CD4-positive, alpha-beta T cell treated with Interleukin-4 for 4 hours (primary cell): ENCODE data around the gene CYP26B1.
"Not testable (repeated sequence)": the region's sequence is repeated elsewhere in the genome, so short reads cannot be mapped to it uniquely, and the experiment has no call there.

Experiments
- DNase-seq: peaks from one replicate; pipeline ENCODE4 v3.0.0-alpha.2; 2020

Gene CYP26B1

GRCh38 chr2:72104821-72105588 lies 42.7 kb downstream of the CYP26B1 start:
- DNase-seq = no peak

GRCh38 chr2:72103690-72104089 lies 44.0 kb downstream of the CYP26B1 start:
- DNase-seq = no peak

- no peak for DNase-seq
These were observed 44.5 kb downstream of the CYP26B1 start for GRCh38 chr2:72103161-72103560.

GRCh38 chr2:72098935-72099334 lies 48.7 kb downstream of the CYP26B1 start:
- no peak for DNase-seq

- DNase-seq = no peak
These were observed 50.4 kb downstream of the CYP26B1 start for GRCh38 chr2:72097276-72097675.

- DNase-seq = no peak
These were observed 51.5 kb downstream of the CYP26B1 start for GRCh38 chr2:72096181-72096580.

GRCh38 chr2:72095364-72095763 lies 52.3 kb downstream of the CYP26B1 start:
- no peak for DNase-seq

GRCh38 chr2:72094701-72095100 lies 53.0 kb downstream of the CYP26B1 start:
- DNase-seq = no peak

GRCh38 chr2:72092111-72092510 lies 55.6 kb downstream of the CYP26B1 start:
- no peak for DNase-seq

- no peak for DNase-seq
These were observed 56.7 kb downstream of the CYP26B1 start for GRCh38 chr2:72090781-72091482.

- DNase-seq = no peak
These were observed 57.4 kb downstream of the CYP26B1 start for GRCh38 chr2:72090271-72090720.

- DNase-seq = no peak
These were observed 58.1 kb downstream of the CYP26B1 start for GRCh38 chr2:72089537-72089936.

GRCh38 chr2:72089028-72089427 lies 58.6 kb downstream of the CYP26B1 start:
- no peak for DNase-seq

GRCh38 chr2:72086871-72087633 lies 60.6 kb downstream of the CYP26B1 start:
- not testable (repeated sequence) for DNase-seq

GRCh38 chr2:72085513-72085912 lies 62.1 kb downstream of the CYP26B1 start:
- no peak for DNase-seq

- DNase-seq = no peak
These were observed 62.6 kb downstream of the CYP26B1 start for GRCh38 chr2:72085036-72085435.

- DNase-seq = no peak
These were observed 63.1 kb downstream of the CYP26B1 start for GRCh38 chr2:72084584-72084976.

GRCh38 chr2:72083751-72084583 lies 63.7 kb downstream of the CYP26B1 start:
- DNase-seq = no peak

GRCh38 chr2:72082887-72083286 lies 64.8 kb downstream of the CYP26B1 start:
- DNase-seq = no peak

- no peak for DNase-seq
These were observed 65.6 kb downstream of the CYP26B1 start for GRCh38 chr2:72082021-72082601.

GRCh38 chr2:72081451-72081850 lies 66.2 kb downstream of the CYP26B1 start:
- DNase-seq = no peak
